Caco-2 (cell line): ENCODE measurements around the gene NFASC. TPM values are rescaled to one million over a fixed set of nuclear protein-coding genes. Genes with fewer than 3 reads are reported as not detected.

Source experiments
- BruUV-seq: library from RNA; stranded (reverse); fragments of 400-500 nt; replicated peaks from 2 replicates; lab custom pipeline; 2021; lab: Mats Ljungman, UMichigan
- CTCF ChIA-PET: fragments of 300-600 bp; sonication (Branson Sonifier 250); formaldehyde crosslinking; loops from one replicate; lab custom pipeline; 2022; ENCODE audit warnings: antibody characterized with exemption; lab: Charles Lee
- POLR2A ChIA-PET: fragments of 300-600 bp; sonication (Branson Sonifier 250); formaldehyde crosslinking; loops from one replicate; lab custom pipeline; 2022; ENCODE audit warnings: antibody characterized with exemption; lab: Charles Lee
- DNase-seq, 2 experiments: peaks; one replicate each; pipeline versions ENCODE4 v3.0.0 to v3.0.0-alpha.2; 2020 to 2022
- H3K27me3 ChIP-seq: replicated peaks from 2 replicates; pipeline ENCODE4 v1.6.0; 2011; ENCODE audit warnings: low read length; ENCODE audit not compliant: control insufficient read depth, insufficient read depth
- H3K36me3 ChIP-seq: 2 replicates; pipeline ENCODE4 v1.5.1; 2011; ENCODE audit warnings: low read length; ENCODE audit not compliant: control insufficient read depth, insufficient read depth
- H3K4me1 ChIP-seq: fragments of 250-450 bp; sonication (Bioruptor Pico); 2 replicates; pipeline ENCODE4 v1.5.1; 2020; ENCODE audit warnings: mild to moderate bottlenecking
- H3K4me3 ChIP-seq: 2 replicates; pipeline ENCODE4 v1.5.1; 2011; ENCODE audit warnings: low read depth, mild to moderate bottlenecking, control low read depth, low read length
- H3K9me3 ChIP-seq: fragments of 250-450 bp; sonication (Bioruptor Pico); 2 replicates; pipeline ENCODE4 v1.5.1; 2020; ENCODE audit warnings: mild to moderate bottlenecking, moderate library complexity
- H3K27ac Mint-ChIP-seq: one replicate; pipeline ENCODE4 v1.8.0; 2022; ENCODE audit warnings: mixed read lengths; ENCODE audit not compliant: unreplicated experiment
- H3K27me3 Mint-ChIP-seq: one replicate; pipeline ENCODE4 v1.8.0; 2022; ENCODE audit warnings: mixed read lengths; ENCODE audit not compliant: insufficient read depth, unreplicated experiment
- H3K36me3 Mint-ChIP-seq: one replicate; pipeline ENCODE4 v1.8.0; 2022; ENCODE audit warnings: mild to moderate bottlenecking, mixed read lengths; ENCODE audit not compliant: insufficient read depth, unreplicated experiment
- H3K4me1 Mint-ChIP-seq: one replicate; pipeline ENCODE4 v1.8.0; 2022; ENCODE audit warnings: low read depth, mixed read lengths; ENCODE audit not compliant: unreplicated experiment
- H3K4me3 Mint-ChIP-seq: one replicate; pipeline ENCODE4 v1.8.0; 2022; ENCODE audit warnings: mild to moderate bottlenecking, moderate library complexity, mixed read lengths; ENCODE audit not compliant: unreplicated experiment
- H3K9me3 Mint-ChIP-seq: one replicate; pipeline ENCODE4 v1.8.0; 2022; ENCODE audit warnings: mixed read lengths; ENCODE audit not compliant: unreplicated experiment
- intact Hi-C: fragments of 100-400 bp; cut with micrococcal nuclease; formaldehyde crosslinking; loops from one replicate; pipeline ENCODE4 v1.10.0; 2022; ENCODE audit not compliant: unreplicated experiment
- total RNA-seq: library from RNA; stranded (reverse); gene quantifications from 2 replicates; pipeline ENCODE4 v1.2.3, GENCODE V29; 2022
- TF ChIP-seq, protein P1 (sequence below), 2 experiments: fragments of 200-600 bp in 1 of 2; IDR thresholded peaks; 1 replicate in 1 of 2; 2 replicates in 1 of 2; pipeline versions ENCODE4 v1.5.1 to v1.8.0; 2011 to 2022; ENCODE audit warnings: antibody characterized with exemption in 1 of 2, control low read depth in 1 of 2, inconsistent platforms in 1 of 2, low read depth in 1 of 2, low read length in 1 of 2, mild to moderate bottlenecking in 1 of 2, moderate library complexity in 1 of 2; ENCODE audit not compliant: insufficient read depth in 1 of 2, severe bottlenecking in 1 of 2, unreplicated experiment in 1 of 2

The NFASC gene
- total RNA-seq, 1 experiment from 2014 or later, result 1.3 TPM

DNA sequence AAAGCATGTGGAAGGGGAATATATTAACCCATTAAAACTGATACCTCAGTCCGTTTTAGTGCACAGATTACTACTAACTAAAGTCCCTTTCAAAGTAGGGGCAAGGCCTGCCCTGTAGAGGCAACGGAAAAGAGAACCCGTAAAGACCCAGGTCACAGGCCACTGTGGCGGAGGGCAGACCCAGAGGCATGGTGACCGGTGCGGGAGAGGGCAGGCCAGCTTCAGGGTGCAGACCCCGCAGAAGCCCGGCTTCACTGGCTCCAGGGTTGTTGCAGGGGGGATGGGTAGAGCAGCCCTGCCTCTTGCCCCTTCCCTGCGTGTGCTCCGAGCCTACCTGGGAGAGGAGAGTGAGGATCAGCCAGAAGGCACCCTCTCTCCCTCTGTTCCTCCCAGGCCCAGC lies 190.1 kb downstream of the NFASC start:
- intact Hi-C loops, result loop anchor here (1.0 kb wide), 3 partner anchors 71 to 196 kb away; no protein-coding TSS in a partner anchor
- peaks cover 2% of the 10 kb centered on the region for H3K27me3 Mint-ChIP-seq
- H3K4me3 Mint-ChIP-seq, result no peak overlapping the region
- TF ChIP-seq, protein P1, sequence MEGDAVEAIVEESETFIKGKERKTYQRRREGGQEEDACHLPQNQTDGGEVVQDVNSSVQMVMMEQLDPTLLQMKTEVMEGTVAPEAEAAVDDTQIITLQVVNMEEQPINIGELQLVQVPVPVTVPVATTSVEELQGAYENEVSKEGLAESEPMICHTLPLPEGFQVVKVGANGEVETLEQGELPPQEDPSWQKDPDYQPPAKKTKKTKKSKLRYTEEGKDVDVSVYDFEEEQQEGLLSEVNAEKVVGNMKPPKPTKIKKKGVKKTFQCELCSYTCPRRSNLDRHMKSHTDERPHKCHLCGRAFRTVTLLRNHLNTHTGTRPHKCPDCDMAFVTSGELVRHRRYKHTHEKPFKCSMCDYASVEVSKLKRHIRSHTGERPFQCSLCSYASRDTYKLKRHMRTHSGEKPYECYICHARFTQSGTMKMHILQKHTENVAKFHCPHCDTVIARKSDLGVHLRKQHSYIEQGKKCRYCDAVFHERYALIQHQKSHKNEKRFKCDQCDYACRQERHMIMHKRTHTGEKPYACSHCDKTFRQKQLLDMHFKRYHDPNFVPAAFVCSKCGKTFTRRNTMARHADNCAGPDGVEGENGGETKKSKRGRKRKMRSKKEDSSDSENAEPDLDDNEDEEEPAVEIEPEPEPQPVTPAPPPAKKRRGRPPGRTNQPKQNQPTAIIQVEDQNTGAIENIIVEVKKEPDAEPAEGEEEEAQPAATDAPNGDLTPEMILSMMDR (IDR thresholded peaks at IDR 0.05; ENCODE audit: insufficient read depth in 1 of 2, low read depth in 1 of 2, low read length in 1 of 2, severe bottlenecking in 1 of 2, unreplicated experiment in 1 of 2), result no peak
- ChIA-PET POLR2A (no interaction called here), CTCF (interaction anchor here (1.1 to 3.6 kb wide), 9 partner anchors 11 to 195 kb away, joined by 4 to 191 read pairs (median 13); no protein-coding TSS in a partner anchor)
- H3K9me3 Mint-ChIP-seq, result no peaks in the 10 kb centered on the region
- Histone ChIP-seq H3K4me1 (peaks cover 6% of the 10 kb centered on the region; the same call in 1 of the 2 replicates), H3K27me3 (no peaks in the 10 kb centered on the region), H3K9me3 (no peaks in the 10 kb centered on the region), H3K36me3 (no peaks in the 10 kb centered on the region; the same call in 1 of the 2 replicates), H3K4me3 (no peak overlapping the region)
- DNase-seq, result no peak
- H3K4me1 Mint-ChIP-seq, result no peaks in the 10 kb centered on the region
- BruUV-seq, result no TSS peak
- no peaks in the 10 kb centered on the region for H3K36me3 Mint-ChIP-seq
- no peak overlapping the region for H3K27ac Mint-ChIP-seq

DNA sequence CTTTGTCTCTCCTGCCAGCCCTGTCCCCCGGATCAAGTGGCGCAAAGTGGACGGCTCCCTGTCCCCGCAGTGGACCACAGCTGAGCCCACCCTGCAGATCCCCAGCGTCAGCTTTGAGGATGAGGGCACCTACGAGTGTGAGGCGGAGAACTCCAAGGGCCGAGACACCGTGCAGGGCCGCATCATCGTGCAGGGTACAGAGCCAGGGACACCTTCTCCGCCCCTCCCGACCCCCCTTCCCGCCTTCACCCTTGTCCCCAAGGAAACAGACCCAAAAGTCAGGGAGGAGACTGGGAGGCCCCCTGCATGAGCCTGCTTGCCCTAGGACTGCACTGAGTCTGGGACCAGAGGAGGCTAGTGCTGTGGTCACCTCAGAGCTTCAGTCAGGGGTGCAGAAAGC lies 190.6 kb downstream of the NFASC start:
- Histone ChIP-seq H3K4me1 (peaks cover 6% of the 10 kb centered on the region; the same call in 1 of the 2 replicates), H3K9me3 (no peaks in the 10 kb centered on the region), H3K36me3 (no peaks in the 10 kb centered on the region; the same call in 1 of the 2 replicates), H3K4me3 (no peak overlapping the region), H3K27me3 (no peaks in the 10 kb centered on the region)
- TF ChIP-seq, protein P1 (IDR thresholded peaks at IDR 0.05; ENCODE audit: insufficient read depth in 1 of 2, low read depth in 1 of 2, low read length in 1 of 2, severe bottlenecking in 1 of 2, unreplicated experiment in 1 of 2), result no peak
- intact Hi-C loops, result loop anchor here (1.0 kb wide), 3 partner anchors 72 to 195 kb away; no protein-coding TSS in a partner anchor
- ChIA-PET POLR2A (no interaction called here), CTCF (interaction anchor here (0.7 to 3.6 kb wide), 44 partner anchors 9 to 463 kb away, joined by 3 to 191 read pairs (median 6); partner anchors contain the start of genes RBBP5 and TMCC2)
- Mint-ChIP-seq H3K27ac (no peak overlapping the region), H3K27me3 (no peaks in the 10 kb centered on the region), H3K9me3 (no peaks in the 10 kb centered on the region), H3K36me3 (no peaks in the 10 kb centered on the region), H3K4me1 (no peaks in the 10 kb centered on the region), H3K4me3 (no peak overlapping the region)
- DNase-seq, result no peak
- BruUV-seq, result no TSS peak

DNA sequence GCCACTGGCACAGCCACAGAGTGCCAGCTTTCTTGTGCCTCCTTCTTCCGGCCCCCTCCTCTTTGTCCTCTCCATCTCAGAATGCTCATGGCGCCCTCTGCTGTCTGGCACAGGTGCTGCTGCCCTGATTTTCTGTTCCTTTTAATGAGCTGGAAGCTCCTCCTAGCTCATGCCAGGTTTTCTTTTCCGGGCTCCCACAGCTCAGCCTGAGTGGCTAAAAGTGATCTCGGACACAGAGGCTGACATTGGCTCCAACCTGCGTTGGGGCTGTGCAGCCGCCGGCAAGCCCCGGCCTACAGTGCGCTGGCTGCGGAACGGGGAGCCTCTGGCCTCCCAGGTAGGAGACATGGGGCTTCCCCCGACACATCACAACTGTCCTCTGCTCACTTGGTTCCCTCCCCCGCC lies 191.0 kb downstream of the NFASC start:
- POLR2A ChIA-PET, result interaction anchor here (0.5 to 0.6 kb wide), 2 partner anchors 72 to 239 kb away, joined by 3 to 6 read pairs; no protein-coding TSS in a partner anchor
- H3K4me3 Mint-ChIP-seq, result no peak overlapping the region
- DNase-seq, result peak; percentile 71 to 82
- TF ChIP-seq, protein P1 (IDR thresholded peaks at IDR 0.05; ENCODE audit: insufficient read depth in 1 of 2, low read depth in 1 of 2, low read length in 1 of 2, severe bottlenecking in 1 of 2, unreplicated experiment in 1 of 2), result peak; percentile 87 to 91
- no TSS peak for BruUV-seq
- H3K27me3 Mint-ChIP-seq, result peaks cover 2% of the 10 kb centered on the region
- Histone ChIP-seq H3K9me3 (no peaks in the 10 kb centered on the region), H3K4me3 (no peak overlapping the region), H3K36me3 (no peaks in the 10 kb centered on the region; the same call in 1 of the 2 replicates), H3K27me3 (no peaks in the 10 kb centered on the region), H3K4me1 (peaks cover 6% of the 10 kb centered on the region; the same call in 1 of the 2 replicates)
- H3K36me3 Mint-ChIP-seq, result no peaks in the 10 kb centered on the region
- H3K9me3 Mint-ChIP-seq, result no peaks in the 10 kb centered on the region
- intact Hi-C loops, result loop anchor here (1.0 kb wide), 3 partner anchors 72 to 195 kb away; no protein-coding TSS in a partner anchor
- no peaks in the 10 kb centered on the region for H3K4me1 Mint-ChIP-seq
- no peak overlapping the region for H3K27ac Mint-ChIP-seq
- CTCF ChIA-PET, result interaction anchor here (0.6 to 3.6 kb wide), 55 partner anchors 9 to 618 kb away, joined by 3 to 191 read pairs (median 4); partner anchors contain the start of genes RBBP5, TMCC2 and TMEM81
